ENCODE results near the gene TBC1D30. TPM values are rescaled to one million over a fixed set of nuclear protein-coding genes. Genes with fewer than 3 reads are reported as not detected.

The TBC1D30 gene
- total RNA-seq, 2 donors from 2014 or later, result 1.7 to 1.9 TPM

GRCh38 chr12:64884728-64885127 is 60.3 kb downstream of the TBC1D30 start:
- H3K27ac Mint-ChIP-seq, result no peak overlapping the region
- WGBS, 2 experiments (ENCODE audit: insufficient coverage in 1 of 2, insufficient read length in 1 of 2), result 87 to 93% methylated on average over 2 to 3 of the region's 3 CpGs
- peaks cover 17% of the 10 kb centered on the region for H3K4me1 Mint-ChIP-seq
- Histone ChIP-seq H3K27ac (ENCODE audit: low read depth, low read length) (no peak overlapping the region), H3K4me1 (ENCODE audit: control insufficient read depth, insufficient read depth, low read length) (no peaks in the 10 kb centered on the region), H3K9ac (ENCODE audit: extremely low read depth, low read length, poor library complexity, severe bottlenecking) (no peak overlapping the region), H3K4me3 (ENCODE audit: low read length) (no peak overlapping the region), H3K9me3 (ENCODE audit: control insufficient read depth, low read length) (no peaks in the 10 kb centered on the region), H3K36me3 (ENCODE audit: control insufficient read depth, insufficient read depth, low read length) (no peaks in the 10 kb centered on the region), H3K27me3 (ENCODE audit: control insufficient read depth, insufficient read depth, low read length, poor library complexity, severe bottlenecking) (no peaks in the 10 kb centered on the region)
- DNase-seq, result no peak
- H3K27me3 Mint-ChIP-seq (ENCODE audit: insufficient read depth), result no peaks in the 10 kb centered on the region
- no peak overlapping the region for H3K4me3 Mint-ChIP-seq
- no peak for TF ChIP-seq CTCF (conservative IDR thresholded peaks at IDR 0.05)
- no peaks in the 10 kb centered on the region for H3K9me3 Mint-ChIP-seq
- H3K36me3 Mint-ChIP-seq (ENCODE audit: low read depth), result no peaks in the 10 kb centered on the region

- H3K9ac ChIP-seq (ENCODE audit: extremely low read depth, low read length, poor library complexity, severe bottlenecking), result no peak overlapping the region
- Mint-ChIP-seq H3K9me3 (no peaks in the 10 kb centered on the region), H3K4me3 (peak overlapping the region; percentile 9), H3K4me1 (peaks cover 29% of the 10 kb centered on the region), H3K27me3 (ENCODE audit: insufficient read depth) (peaks cover 2% of the 10 kb centered on the region), H3K27ac (peak overlapping the region; percentile 46), H3K36me3 (ENCODE audit: low read depth) (no peaks in the 10 kb centered on the region)
- H3K36me3 ChIP-seq (ENCODE audit: control insufficient read depth, insufficient read depth, low read length), result no peaks in the 10 kb centered on the region
- TF ChIP-seq CTCF (conservative IDR thresholded peaks at IDR 0.05), result no peak
- DNase-seq, result peak; percentile 86
- no peak overlapping the region for H3K4me3 ChIP-seq (ENCODE audit: low read length)
- no peaks in the 10 kb centered on the region for H3K4me1 ChIP-seq (ENCODE audit: control insufficient read depth, insufficient read depth, low read length)
- WGBS, 2 experiments (ENCODE audit: insufficient coverage in 1 of 2, insufficient read length in 1 of 2), result 47 to 75% methylated on average over 8 to 11 of the region's 11 CpGs
- no peak overlapping the region for H3K27ac ChIP-seq (ENCODE audit: low read depth, low read length)
- H3K9me3 ChIP-seq (ENCODE audit: control insufficient read depth, low read length), result no peaks in the 10 kb centered on the region
- H3K27me3 ChIP-seq (ENCODE audit: control insufficient read depth, insufficient read depth, low read length, poor library complexity, severe bottlenecking), result no peaks in the 10 kb centered on the region
Observed at GRCh38 chr12:64889434-64890216, 65.2 kb downstream of the TBC1D30 start.

GRCh38 chr12:64890873-64891468 is 66.5 kb downstream of the TBC1D30 start:
- Histone ChIP-seq H3K27me3 (ENCODE audit: control insufficient read depth, insufficient read depth, low read length, poor library complexity, severe bottlenecking) (no peaks in the 10 kb centered on the region), H3K9ac (ENCODE audit: extremely low read depth, low read length, poor library complexity, severe bottlenecking) (no peak overlapping the region), H3K27ac (ENCODE audit: low read depth, low read length) (no peak overlapping the region), H3K9me3 (ENCODE audit: control insufficient read depth, low read length) (no peaks in the 10 kb centered on the region), H3K36me3 (ENCODE audit: control insufficient read depth, insufficient read depth, low read length) (no peaks in the 10 kb centered on the region), H3K4me3 (ENCODE audit: low read length) (no peak overlapping the region), H3K4me1 (ENCODE audit: control insufficient read depth, insufficient read depth, low read length) (no peaks in the 10 kb centered on the region)
- 61 to 67% methylated on average over 4 to 6 of the region's 6 CpGs for WGBS, 2 experiments (ENCODE audit: insufficient coverage in 1 of 2, insufficient read length in 1 of 2)
- Mint-ChIP-seq H3K4me3 (no peak overlapping the region), H3K4me1 (peaks cover 29% of the 10 kb centered on the region), H3K36me3 (ENCODE audit: low read depth) (no peaks in the 10 kb centered on the region), H3K27me3 (ENCODE audit: insufficient read depth) (peaks cover 2% of the 10 kb centered on the region), H3K27ac (no peak overlapping the region), H3K9me3 (no peaks in the 10 kb centered on the region)
- TF ChIP-seq CTCF (conservative IDR thresholded peaks at IDR 0.05), result peak; percentile 87
- no peak for DNase-seq

Measured in endodermal cell (in vitro differentiated cells).